NCI-H69 (cell line): Measurements from ENCODE around the gene SEMA3C.
A peak's percentile ranks its signal among the peaks of the same experiment; 100 is the strongest.

Experiments
- DNase-seq: peaks from one replicate; lab custom pipeline; 2025; lab: John Stamatoyannopoulos, UW

The SEMA3C gene

DNA sequence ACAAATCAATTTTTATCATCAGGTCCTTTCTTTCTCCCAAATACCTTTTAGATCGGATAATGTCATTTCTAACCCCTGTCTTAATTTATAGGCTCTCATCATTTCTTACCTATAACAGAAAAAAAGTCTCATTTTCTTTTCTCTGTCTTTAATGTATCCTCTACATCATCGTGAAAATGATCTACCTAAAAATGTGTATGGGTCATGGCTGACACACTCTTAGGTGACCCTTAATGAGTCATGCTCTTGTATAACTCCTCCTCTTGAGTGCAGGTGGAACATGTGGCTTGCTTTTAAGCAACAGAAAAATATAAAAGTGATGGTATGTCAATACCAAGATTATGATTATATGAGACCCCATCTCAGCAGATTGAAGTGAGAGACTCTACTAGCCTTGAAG is 139.4 kb downstream of the SEMA3C start:
- peak; percentile 85 for DNase-seq

DNA sequence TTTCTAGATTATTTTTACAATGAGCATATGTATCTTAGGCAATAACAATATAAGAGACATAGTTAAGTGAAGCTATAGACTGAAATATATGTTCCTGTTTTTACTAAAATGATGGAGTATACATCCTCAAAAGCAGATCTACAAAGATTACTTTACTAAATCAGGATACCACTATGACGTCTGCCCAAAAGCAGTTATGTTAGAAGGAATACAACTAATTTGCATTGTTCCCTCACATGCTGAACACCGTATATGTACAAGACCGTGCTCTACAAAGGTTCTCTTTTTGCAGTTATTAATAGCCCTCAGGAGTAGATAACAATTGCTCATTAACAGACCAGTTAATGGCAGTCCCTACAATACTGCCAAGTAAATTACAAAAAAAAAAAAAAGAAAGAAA is 143.0 kb downstream of the SEMA3C start:
- peak; percentile 36 for DNase-seq

DNA sequence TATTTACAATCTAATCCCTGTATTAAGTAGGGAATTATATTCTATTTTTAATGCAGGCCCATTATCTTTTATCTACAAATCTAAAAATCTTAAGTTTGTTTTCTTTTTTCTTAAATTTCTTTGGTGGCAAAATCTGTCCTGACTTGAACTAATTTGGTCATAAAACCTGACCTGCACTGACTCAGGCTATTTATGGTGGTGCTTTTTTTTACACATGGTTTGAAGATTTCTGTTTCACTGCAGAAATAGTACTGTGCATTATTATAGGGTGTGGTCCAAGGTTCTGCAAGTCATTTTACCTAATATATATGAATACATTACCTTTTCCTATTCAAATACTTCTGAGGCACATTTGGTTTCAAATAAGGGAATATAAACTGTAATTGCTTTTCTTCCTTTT is 143.4 kb downstream of the SEMA3C start:
- DNase-seq, result peak; percentile 69

DNA sequence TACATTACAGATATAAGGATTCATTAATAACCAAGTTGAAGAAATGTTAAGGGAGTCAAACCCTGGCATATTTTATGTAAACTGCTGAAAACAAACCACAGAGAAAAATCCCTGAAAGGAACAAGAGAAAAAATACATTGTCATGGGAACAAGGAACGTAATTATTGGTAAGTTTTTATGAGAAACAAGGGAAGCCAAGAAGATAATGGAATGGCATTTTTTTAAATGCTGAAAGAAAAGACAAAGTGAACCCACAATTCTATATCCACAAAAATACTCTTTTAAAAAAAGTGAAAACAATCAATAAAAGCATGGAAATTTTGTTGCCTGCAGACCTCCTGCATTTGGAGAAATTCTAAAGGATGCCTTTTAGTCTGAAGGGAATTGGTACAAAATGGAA is 144.0 kb downstream of the SEMA3C start:
- no peak for DNase-seq

DNA sequence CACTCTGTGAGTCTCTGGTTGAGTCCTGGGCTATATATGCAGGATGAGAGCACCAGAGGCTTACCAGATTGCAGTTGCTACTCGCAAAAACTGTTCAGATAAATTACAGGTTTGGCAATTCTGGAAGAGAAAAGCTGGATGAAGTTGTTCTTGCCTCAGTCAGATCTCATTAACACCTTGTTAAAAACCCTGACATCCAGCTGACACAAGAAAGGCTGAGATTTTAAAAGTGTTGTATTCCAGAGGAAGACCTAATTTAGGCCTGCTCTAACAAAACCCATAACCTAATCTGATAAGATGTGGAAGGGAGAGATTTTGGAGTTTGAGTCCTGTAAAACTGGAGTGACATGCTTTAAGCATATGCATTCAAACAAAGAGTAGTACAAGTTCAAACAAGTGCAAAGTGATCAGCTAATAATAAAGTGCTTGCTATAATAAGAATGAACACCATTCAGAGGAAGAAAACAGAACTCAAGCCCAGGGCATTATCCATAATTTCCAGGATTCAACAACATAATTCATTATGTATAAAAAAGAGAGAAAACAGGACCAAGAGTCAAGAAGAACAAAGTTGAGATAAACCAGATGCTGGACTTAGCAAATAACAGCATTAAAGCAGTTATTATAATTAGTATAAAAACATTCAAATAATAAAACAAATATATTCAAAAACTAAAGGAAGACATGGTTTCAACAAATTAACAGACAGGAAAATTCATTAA is 144.9 kb downstream of the SEMA3C start:
- DNase-seq, result peak; percentile 82

DNA sequence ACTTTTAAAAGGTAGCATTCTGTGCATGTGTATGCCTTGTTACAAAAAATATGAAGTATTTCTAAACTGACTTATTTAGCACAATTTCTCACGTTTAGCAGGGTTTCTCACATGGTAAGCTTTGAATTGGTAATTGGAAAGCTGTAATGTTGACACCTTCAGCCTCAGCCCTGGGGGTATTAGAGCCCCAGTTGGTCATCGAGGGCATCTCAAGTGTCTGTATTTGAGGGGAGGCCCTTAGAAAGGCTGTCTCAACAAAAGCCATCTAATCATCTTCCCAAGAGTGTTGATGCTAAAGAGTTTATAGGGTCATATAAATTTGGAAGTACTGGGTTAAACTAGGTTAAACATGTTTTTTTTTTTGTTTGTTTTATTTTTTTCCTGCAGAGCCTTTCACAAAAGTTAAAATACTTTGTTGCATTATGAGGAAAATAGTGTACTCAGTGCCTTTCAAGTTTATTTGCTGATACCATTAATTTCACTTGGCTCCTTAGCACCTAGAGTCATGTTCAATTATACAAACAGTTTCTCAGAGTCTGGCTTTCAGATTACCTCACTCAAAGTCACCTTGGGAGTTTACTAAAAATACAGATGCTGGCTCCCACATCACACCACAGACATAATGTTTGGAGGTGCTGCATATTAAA is 146.4 kb downstream of the SEMA3C start:
- peak; percentile 95 for DNase-seq

DNA sequence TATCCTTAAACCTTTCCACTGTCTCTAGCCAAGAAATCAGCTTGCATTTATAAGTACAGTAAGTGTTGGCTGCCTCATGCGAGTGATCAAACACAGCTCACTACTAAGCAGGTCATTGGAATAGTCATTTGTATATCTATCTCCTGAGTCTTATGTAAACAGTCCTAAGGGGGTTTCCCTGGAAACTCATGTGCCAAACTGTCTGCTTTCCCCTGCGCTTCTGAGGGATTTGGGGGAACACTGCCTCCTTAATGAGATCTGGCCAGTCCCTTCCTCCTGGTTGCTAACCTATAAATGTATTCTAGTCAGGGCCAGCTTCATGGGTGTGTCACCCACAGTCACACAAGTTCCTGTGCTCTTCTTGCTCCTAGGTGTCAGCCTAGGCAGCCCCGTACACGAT is 147.3 kb downstream of the SEMA3C start:
- peak; percentile 97 for DNase-seq

DNA sequence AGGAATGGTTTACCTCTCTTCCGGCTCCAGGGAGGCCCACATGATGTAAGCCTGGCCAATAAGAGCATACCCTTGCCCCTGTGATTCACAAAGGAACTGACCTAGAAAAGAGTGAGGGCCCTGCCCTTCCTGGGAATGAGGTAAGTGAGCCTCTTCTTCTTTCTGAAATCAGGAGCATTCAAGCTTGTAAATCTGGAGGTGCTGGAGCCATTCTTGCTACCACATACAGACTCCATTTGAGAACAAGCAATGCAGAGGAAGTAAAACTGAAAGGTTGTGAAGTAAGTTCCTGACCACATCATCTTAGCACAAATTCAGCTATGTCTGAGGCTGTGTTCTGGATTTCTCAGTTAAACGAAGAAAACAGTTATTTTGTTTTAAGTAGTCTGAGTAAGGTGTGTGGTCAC is 148.2 kb downstream of the SEMA3C start:
- DNase-seq, result peak; percentile 82

DNA sequence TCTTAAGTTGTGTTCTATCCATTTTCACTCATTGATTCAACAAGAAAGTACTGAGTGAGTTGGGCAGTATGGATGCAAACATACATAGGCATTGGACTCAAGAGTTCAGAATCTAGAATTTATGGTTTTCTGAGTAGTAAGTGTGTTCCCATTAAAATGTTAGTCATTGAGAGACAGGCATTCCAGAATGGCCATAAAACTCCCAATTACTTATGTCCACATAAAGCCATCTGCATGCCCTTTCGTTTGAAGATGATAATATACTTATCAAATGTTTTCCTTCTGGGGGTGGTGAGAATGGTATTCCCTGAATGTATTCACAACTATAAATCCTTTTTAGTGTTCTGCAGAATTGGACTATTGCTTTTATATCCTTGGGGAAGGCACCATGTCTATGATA is 148.8 kb downstream of the SEMA3C start:
- DNase-seq, result peak; percentile 87

DNA sequence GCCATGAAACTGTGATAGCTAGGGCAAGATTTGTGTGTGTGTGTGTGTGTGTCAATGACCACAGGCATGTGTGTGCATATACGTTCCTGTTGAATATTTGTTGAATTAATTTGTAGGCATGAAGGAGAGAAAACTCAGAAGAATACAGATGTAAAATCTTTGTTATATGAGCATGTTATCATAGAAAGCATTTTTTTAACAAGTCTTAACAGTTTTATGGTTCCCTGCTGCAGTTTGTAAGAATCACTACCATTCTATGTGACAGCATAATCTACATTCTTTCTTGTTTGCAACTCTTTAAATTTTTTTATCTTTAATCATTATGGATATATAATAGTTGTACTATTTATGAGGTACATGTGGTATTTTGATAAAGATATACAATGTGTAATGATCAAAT is 150.1 kb downstream of the SEMA3C start:
- DNase-seq, result no peak

DNA sequence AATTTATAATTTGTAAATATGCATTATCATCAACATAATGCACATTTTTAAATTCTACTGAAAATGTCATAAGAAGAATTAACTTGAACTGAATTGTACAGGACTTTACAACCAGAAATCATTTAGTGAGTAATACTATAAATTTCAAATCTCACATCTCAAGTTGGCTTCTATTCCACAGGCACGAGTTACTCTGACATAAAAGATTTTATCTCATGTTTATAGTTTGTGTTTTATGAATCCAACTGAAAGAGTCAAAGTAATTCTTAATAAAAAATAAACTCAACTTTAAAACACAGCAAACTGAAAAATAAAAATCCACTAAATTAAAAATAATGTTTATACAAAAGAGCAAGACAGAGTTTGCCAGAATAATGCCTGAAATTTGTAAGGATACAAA is 151.2 kb downstream of the SEMA3C start:
- no peak for DNase-seq

DNA sequence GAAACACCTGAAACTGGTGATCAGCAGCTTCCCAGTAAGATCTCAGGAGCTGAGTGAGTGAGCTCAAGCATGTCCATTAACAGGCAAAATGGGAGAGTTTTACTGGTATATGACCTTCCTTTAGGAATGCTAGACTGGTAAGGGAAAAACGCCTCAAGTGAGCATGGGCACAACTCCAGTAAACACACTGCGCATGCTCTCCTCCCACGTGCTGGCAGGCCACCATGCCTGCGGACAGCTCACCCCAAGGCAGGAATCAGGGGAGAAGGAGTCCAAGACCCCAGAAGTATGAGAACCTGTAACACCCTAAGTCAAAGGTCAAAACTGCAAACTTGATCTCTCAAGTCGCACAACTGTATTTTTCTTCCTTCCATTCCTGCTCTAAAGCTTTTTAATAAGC is 152.1 kb downstream of the SEMA3C start:
- no peak for DNase-seq

DNA sequence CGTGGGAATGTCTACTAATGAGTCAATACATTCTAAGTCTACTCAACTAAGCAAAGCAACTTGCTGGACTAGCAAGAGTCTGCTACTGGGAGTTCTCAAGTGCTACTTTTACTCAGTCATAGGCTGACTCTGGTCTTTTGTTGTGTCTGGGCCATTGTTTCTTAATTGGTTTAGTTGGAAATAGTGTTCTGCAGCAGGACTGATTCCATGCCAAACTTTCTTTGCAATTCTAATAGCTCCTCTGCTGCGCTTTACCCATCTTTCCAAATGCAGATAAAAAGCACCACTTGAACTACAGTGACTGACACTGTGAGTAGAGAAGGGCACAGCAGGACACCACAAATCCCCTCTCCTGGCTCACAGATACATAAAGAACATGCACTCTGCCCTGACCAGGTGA is 154.7 kb downstream of the SEMA3C start:
- DNase-seq, result peak; percentile 79

DNA sequence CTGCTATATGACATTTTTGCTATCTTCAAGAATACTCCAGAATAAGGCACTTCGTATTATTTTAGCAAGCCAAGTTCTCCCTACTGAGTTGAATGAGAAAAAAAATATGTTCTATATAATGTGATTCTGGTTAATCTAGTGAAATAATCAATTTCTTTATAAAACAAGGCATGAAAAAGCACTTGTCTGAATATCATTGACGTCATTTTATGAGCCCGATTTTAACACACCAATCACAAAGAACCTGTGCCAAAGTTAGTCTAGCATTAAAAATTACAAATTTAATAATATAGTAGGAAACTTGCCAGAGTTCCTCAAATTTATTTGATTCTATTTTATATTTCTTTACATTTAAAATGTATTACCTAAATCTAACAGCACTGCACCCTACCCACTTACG is 155.1 kb downstream of the SEMA3C start:
- no peak for DNase-seq

DNA sequence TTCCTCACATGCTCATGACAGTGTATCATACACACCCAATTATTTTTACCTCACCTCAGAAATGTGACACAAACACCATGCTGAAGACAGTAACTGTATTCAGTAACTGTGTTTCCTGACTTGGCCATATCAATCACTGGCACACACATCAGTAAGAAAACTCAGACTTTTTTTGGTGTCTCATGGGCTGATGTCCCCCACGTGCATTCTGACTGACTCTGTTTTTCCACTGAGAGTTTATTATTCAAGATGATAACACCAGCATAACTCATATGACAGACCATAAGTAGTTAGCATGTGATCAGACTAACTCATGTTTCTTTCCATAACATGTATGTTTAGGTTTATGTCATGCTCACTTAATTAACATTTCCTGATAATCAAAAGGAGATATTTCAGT is 155.6 kb downstream of the SEMA3C start:
- DNase-seq, result no peak

DNA sequence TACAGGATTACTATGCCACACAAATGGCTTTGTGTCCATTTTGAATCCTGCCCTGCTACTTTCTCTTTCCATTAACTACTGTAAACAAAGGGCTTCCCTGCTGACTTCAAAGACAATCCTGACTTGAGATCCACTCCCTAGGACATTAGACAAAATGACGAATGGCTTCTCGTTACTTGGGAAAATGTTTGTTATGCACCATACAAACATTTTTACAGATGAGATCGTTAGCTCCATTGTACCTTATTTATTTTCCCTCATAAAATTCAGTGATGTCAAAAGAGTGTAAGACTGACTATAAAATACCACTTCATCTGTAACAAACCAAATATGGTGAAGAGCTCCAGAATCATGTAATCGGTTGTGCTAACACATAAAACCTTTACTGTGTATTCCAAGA is 158.6 kb downstream of the SEMA3C start:
- DNase-seq, result peak; percentile 92

DNA sequence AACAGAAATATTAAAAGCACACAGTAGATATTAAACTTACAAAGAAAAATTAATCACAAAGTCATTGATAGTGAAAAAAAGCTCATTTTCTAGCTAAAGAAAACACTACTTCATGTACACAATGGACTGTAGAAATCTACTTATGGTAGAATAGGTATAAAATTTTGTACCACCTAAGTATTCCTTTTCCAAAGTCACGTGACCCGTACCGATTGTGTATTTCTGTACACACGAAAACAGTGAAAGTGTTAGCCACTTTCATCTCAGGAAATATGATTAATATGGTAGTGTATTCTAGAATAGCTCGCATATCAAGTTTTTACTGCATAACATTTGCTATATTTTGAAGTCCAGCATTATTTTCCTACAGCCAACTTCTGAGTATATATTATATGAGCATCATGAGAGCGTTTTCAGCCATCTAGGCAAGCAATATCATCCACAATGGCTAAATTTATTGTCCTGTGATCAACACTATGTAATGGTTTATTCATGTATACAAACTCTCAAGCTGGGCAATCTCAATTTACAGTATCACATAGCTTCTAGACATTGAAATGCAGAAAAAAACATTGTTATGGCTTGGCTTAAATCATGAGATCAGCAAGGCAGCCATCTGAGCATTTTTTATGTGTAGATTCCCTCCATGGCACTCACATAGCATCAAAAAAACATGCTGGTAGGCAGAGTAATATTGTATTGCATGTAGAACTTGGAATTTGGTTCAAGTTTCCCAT is 165.7 kb downstream of the SEMA3C start:
- DNase-seq, result no peak

DNA sequence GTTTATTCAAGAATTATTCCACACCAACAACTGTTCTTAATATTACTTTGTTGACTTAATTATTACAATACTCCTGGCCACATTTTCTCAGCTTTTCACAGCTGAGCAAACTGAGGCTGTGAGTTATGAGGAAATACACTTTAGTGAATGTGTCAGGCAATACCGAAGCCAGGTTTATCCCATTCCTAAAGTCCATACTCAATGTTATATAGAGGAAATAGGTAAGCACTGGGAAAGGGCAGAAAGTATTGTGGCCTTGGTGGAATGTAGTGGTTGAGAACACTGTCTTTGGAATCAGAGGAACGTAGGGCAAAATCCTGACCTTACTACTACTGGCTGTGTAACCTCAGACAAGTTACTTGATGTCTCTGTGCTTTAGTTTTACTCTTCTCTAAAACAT is 169.6 kb downstream of the SEMA3C start:
- DNase-seq, result peak; percentile 49

DNA sequence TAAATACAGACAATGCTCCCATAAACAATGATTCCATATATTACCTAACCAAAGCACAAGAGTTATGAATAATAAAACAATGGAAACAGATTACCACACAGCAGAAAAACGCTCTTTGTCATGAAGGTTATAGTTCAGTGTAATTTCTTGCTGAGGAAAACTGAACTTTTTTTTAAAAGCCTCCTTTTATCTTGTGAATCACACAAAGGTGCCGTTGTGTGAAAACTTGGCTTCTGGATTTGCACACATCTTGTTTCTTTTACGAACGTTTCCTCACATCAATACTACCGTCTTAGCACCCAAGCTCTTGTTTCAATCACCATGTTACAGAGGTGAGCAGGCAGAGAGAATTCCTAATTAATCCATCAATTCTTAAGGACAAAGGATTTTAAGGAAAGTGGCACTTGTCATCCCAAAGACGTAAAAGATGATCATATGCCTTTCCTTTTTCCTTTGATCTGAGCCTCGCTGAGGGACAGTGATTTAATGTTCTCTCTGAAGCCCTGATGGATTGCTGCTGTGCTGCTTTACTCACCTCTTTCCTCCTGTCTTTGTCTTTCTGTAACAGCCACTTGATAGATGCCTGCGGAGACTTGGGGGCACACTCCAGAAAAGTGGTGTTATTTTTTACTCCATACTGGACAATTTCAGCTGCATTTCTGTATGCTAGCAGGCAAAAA is 170.3 kb downstream of the SEMA3C start:
- DNase-seq, result peak; percentile 94

DNA sequence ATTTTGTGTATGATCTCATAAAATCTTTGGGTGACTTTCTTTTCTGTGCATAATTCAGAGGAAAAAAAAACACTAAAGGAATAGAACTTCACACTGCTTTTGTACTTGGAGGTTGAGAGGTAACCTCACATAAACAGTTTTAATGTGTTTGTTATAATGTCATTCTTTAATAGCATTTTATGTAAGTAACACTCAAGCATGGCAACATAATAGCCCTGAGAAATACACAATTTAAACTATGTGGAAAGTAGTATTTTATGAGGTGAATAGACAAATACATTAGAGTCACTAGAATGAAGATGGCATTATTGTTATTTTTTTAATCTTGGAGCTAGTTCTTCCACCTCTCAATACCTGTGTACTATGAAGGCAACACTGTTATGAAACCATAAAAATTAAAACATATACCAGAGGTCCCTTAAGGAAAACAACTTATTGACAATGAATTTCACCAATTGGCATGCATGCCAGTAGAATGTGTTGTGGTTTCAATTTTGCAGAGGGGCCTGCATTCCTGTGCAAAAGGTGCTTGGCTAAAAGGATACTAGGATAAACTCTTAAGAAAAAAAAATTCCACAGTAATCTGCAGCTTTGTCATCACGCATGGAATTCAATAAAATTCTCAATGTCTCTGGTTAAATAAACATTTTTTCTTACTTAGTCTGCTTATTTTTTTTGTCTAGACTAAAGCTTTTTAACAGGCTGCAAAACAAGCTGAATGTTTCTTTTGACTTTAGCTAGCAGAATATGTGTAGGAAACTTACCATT is 177.9 kb downstream of the SEMA3C start:
- DNase-seq, result no peak

DNA sequence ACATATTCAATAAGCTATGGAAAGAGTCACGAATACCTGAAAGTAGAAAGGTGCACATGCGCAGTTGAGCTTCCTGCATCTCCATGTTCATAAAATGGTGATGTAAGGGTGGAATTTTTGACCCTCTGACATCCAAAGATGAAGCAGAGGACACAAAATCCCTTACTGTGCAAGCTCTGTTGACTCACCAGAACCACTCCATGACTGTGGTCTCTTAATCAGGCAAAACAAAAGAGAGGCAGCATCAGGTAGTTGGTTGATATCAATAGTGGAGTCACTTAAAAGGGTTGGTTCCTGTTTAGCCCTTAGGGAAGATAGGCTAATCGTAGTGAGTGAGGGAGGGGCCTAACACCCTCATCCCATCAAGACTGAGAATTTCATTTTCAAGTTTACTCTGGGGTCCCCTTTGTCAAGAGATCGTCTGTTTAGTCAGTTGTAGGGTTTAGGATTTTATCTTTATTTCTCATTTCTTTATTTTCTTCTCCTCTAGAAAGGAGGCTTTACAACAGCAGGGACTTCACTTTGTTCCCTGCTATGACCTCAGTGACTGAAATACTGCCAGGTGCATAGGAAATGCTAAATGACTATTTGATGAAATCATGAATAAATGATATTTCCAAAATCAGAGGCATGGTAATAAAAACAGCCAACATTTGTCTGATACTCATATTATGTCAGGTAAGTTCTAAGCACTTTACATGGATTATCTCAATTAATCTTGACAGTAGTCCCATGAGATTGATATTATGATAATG is 182.3 kb downstream of the SEMA3C start:
- DNase-seq, result peak; percentile 26
